Measurements from ENCODE around the gene SMG6.

Gene SMG6

GRCh38 chr17:2102931-2103809, 200.4 kb downstream of the SMG6 start:
- peak; percentile 4 for DNase-seq (ENCODE audit: low spot score)

- DNase-seq (ENCODE audit: low spot score), result peak; percentile 93
These were observed 201.9 kb downstream of the SMG6 start for GRCh38 chr17:2101448-2102257.

- no peak for DNase-seq (ENCODE audit: low spot score)
These were observed 208.1 kb downstream of the SMG6 start for GRCh38 chr17:2095536-2095910.

- no peak for DNase-seq (ENCODE audit: low spot score)
These were observed 208.6 kb downstream of the SMG6 start for GRCh38 chr17:2094891-2095535.

- no peak for DNase-seq (ENCODE audit: low spot score)
These were observed 210.2 kb downstream of the SMG6 start for GRCh38 chr17:2093349-2093748.

GRCh38 chr17:2092253-2092652, 211.3 kb downstream of the SMG6 start:
- no peak for DNase-seq (ENCODE audit: low spot score)

GRCh38 chr17:2090804-2091534, 212.6 kb downstream of the SMG6 start:
- no peak for DNase-seq (ENCODE audit: low spot score)

GRCh38 chr17:2090210-2090641, 213.4 kb downstream of the SMG6 start:
- DNase-seq (ENCODE audit: low spot score), result no peak

GRCh38 chr17:2089021-2089422, 214.6 kb downstream of the SMG6 start:
- no peak for DNase-seq (ENCODE audit: low spot score)

- no peak for DNase-seq (ENCODE audit: low spot score)
These were observed 215.9 kb downstream of the SMG6 start for GRCh38 chr17:2087597-2088211.

- DNase-seq (ENCODE audit: low spot score), result no peak
These were observed 217.3 kb downstream of the SMG6 start for GRCh38 chr17:2086306-2086705.

- DNase-seq (ENCODE audit: low spot score), result no peak
These were observed 218.0 kb downstream of the SMG6 start for GRCh38 chr17:2085648-2085949.

GRCh38 chr17:2084766-2085647, 218.6 kb downstream of the SMG6 start:
- DNase-seq (ENCODE audit: low spot score), result no peak

GRCh38 chr17:2084036-2084765, 219.4 kb downstream of the SMG6 start:
- DNase-seq (ENCODE audit: low spot score), result no peak

GRCh38 chr17:2083613-2084035, 220.0 kb downstream of the SMG6 start:
- DNase-seq (ENCODE audit: low spot score), result no peak

- no peak for DNase-seq (ENCODE audit: low spot score)
These were observed 221.4 kb downstream of the SMG6 start for GRCh38 chr17:2082003-2082781.

- DNase-seq (ENCODE audit: low spot score), result no peak
These were observed 222.0 kb downstream of the SMG6 start for GRCh38 chr17:2081564-2081963.

- DNase-seq (ENCODE audit: low spot score), result no peak
These were observed 226.5 kb downstream of the SMG6 start for GRCh38 chr17:2077040-2077439.

All from LoVo (cell line).